K562 treated with DMSO at 1 percent for 24 hours (cell line): ENCODE data around the gene HACD1. TPM values are rescaled to one million over a fixed set of nuclear protein-coding genes. Genes with fewer than 3 reads are reported as not detected.

ENCODE experiments used
- total RNA-seq: library from RNA; unstranded; fragments of 300-600 nt; gene quantifications from 2 replicates; pipeline ENCODE4 v1.2.3, GENCODE V29; 2022; ENCODE audit warnings: low read depth; ENCODE audit not compliant: insufficient read depth

HACD1 gene
- 2.0 and 3.5 TPM in 2 replicates for total RNA-seq

GRCh38 chr10:17617031-17617911 is at the start of gene HACD1:
HACD1 (minus strand) TSS chr10:17617374; CDS start chr10:17617339, 35 bp downstream.

DNA sequence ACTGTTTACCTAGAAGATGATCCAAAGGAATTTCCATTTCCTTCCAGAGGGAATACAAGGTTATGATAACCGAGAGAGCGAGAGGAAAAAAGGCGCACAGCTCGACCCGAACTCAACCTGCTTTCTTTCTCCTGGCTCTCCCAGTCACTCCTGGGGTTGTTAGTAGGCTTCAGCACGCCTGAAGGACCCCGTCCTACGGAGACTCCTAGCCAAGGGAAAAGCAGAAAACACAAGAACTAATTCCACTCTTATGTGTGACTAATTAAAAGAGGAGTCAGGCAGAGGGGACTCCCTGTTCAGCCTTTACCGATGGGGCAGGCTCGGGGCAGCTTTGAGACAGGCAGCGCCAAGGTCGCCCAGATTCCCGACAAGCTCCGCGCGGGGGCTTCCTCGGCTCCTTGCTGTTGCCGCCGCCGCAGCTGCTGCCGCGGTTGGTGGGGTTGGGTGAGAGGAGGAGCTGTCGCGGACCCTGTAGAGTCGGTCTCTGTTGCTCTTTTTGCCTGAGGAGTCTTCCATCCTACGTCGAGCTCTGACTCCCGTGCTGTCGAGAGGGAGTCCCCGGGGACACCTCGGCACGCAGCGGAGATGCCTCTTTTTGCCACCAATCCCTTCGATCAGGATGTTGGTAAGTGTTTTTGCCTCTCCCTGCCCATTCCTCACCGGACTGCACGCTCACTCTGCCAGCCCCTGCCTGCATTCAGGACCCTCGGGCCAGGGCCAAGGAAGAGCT is 26.7 kb upstream of the HACD1 start, which contains the start of gene STAM:
TSS of gene STAM (plus strand) at position 397 of the 730 bp plus-strand sequence. CDS start at position 586, 189 bp downstream.

Other genes starting within 250 kb of the HACD1 start
- 2.0 and 3.1 TPM in 2 replicates for gene ST8SIA6, start 162.8 kb downstream of the HACD1 start, total RNA-seq
- gene STAM, start 26.8 kb upstream of the HACD1 start, total RNA-seq: 14.7 and 15.8 TPM in 2 replicates
- 0.15 and 0.31 TPM in 2 replicates for gene TMEM236, start 134.8 kb upstream of the HACD1 start, total RNA-seq
- 0.14 TPM in 1 of 2 replicates, not detected in the other for gene MRC1, start 192.0 kb upstream of the HACD1 start, total RNA-seq